ENCODE data around the gene IL17C. TPM values are rescaled to one million over a fixed set of nuclear protein-coding genes. Genes with fewer than 3 reads are reported as not detected.

The IL17C gene
- total RNA-seq, 1 donor from 2014 or later: not detected

DNA sequence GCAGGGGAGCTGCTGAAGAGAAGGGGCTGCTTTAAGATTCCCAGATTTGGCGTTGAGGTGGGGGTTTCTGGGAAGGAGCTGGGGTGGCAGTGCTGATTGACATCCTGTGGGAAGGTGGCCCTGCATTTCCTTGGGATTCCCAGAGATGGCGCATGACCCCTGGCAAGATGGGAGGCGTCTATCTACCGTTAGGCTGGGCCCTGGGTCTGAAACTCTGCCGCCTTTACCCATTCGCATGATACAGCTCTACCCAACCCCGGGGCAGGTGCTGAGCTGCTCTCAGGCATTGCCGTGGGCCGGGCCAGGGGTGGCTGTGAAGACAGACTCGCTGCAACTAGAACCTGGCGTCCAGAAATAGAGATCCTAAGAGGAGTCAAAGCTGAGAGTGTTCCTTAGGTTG lies 34.4 kb downstream of the IL17C start:
- Histone ChIP-seq H3K36me3 (peaks cover 7% of the 10 kb centered on the region), H3K4me1 (no peaks in the 10 kb centered on the region), H3K9me3 (no peaks in the 10 kb centered on the region), H3K4me3 (no peak overlapping the region), H3K27me3 (ENCODE audit: low read depth) (no peaks in the 10 kb centered on the region), H3K27ac (no peak overlapping the region)
- TF ChIP-seq, protein P1, sequence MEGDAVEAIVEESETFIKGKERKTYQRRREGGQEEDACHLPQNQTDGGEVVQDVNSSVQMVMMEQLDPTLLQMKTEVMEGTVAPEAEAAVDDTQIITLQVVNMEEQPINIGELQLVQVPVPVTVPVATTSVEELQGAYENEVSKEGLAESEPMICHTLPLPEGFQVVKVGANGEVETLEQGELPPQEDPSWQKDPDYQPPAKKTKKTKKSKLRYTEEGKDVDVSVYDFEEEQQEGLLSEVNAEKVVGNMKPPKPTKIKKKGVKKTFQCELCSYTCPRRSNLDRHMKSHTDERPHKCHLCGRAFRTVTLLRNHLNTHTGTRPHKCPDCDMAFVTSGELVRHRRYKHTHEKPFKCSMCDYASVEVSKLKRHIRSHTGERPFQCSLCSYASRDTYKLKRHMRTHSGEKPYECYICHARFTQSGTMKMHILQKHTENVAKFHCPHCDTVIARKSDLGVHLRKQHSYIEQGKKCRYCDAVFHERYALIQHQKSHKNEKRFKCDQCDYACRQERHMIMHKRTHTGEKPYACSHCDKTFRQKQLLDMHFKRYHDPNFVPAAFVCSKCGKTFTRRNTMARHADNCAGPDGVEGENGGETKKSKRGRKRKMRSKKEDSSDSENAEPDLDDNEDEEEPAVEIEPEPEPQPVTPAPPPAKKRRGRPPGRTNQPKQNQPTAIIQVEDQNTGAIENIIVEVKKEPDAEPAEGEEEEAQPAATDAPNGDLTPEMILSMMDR (IDR thresholded peaks at IDR 0.05): no peak
- ATAC-seq (peak in 1 of 2 donors; percentile 37), DNase-seq (peak; percentile 48)
- intact Hi-C loops (cut with DNase I): no loop called here

DNA sequence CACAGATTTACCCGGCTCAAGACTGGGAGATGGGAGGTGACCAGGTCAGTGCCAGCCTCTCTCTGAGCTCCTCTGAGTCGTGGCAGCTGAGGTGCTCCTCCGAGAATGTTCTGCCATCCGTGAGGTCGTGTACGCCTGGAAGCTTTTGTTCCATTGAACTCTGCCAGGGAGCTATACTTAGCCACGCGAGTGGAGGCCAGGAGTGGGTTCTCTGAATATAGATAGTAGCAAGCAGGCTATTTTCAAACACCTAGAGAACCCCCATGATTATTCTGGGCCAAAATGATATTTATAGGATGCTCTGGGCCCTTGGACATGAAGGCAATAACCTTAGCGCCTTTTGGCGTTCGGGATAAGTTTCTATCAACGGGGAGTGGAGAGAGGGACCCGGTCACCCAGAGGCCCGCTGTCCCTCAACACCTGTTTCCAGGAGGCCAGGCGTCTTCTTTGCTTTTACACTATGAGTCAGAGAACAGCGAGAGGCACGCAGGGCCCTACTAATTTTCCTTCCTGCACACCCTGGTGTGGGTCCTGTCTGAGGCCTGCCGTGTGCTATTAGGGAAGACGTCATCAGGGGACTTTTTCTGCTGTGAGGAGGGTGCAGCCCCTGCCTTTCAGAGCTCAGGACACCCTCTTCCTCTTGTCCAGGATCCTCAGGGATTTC lies 35.5 kb downstream of the IL17C start:
- ATAC-seq (no peak), DNase-seq (no peak)
- Histone ChIP-seq H3K9me3 (no peaks in the 10 kb centered on the region), H3K36me3 (peaks cover 11% of the 10 kb centered on the region), H3K27ac (no peak overlapping the region), H3K4me1 (no peaks in the 10 kb centered on the region), H3K4me3 (no peak overlapping the region), H3K27me3 (ENCODE audit: low read depth) (peaks cover 4% of the 10 kb centered on the region)
- TF ChIP-seq, protein P1 (IDR thresholded peaks at IDR 0.05): no peak
- intact Hi-C loops (cut with DNase I): no loop called here

DNA sequence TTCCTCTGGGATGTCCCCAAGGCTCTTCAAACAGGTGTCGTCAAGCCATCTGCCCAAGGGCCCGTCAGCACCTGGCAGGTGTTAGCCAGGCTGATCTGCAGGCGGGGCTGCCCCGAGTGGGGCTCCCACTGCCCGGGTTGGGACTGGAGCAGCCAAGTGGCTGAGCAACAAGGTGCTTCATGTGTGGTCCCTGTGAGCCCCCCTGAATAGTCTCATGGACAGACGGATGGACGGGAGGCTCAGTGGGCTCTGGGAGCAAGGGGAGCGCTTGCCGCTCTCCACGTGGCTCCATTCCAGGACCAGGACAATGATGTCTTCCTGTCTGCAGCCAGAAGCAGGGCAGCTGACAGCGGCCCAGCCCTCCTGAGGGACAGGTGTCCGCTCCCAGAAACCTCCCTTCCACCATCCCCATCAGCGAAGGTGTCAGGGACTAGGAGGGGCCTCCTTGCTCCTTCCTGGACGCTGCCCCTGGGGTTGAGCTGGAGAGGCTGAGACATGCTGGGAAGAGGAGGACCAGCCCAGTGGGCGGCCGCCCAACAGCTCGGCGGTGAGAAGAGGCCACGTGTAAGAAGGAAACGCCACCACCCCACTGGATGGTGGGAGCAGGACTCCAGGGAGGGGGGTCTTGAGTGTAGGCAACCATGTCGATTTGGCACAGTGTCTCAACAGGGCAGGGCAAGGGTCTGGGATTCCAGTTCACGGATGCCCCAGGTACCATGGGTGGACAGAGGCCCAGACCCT lies 38.3 kb downstream of the IL17C start:
- intact Hi-C loops (cut with DNase I): no loop called here
- ATAC-seq: no peak
- H3K4me3 ChIP-seq: no peak overlapping the region
- no peak overlapping the region for H3K27ac ChIP-seq
- TF ChIP-seq, protein P1 (IDR thresholded peaks at IDR 0.05): no peak
- H3K4me1 ChIP-seq: peaks cover 9% of the 10 kb centered on the region
- DNase-seq: no peak
- peaks cover 20% of the 10 kb centered on the region for H3K27me3 ChIP-seq (ENCODE audit: low read depth)
- peaks cover 17% of the 10 kb centered on the region for H3K36me3 ChIP-seq
- H3K9me3 ChIP-seq: no peaks in the 10 kb centered on the region

DNA sequence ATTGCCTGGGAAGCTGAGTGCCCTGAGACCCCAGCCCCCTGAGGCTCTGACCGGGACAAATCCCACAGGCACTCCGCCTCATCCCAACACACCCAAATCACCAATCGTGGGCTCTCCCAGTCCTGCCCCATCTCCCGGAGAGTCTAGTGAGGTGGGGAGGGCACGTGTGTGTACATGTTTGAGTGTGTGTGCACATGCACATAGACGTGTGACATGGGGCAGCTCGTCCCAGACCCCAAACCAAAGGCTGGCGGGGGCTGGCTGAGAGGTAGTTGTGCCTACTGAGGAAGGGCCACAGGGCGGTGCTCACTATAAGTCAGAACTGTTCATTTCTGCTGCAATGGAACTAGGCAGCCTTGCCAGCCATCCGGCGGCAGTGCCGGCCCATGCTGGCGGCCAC lies 39.3 kb downstream of the IL17C start:
- H3K9me3 ChIP-seq: no peaks in the 10 kb centered on the region
- H3K4me3 ChIP-seq: no peak overlapping the region
- TF ChIP-seq, protein P1 (IDR thresholded peaks at IDR 0.05): no peak
- H3K4me1 ChIP-seq: peaks cover 18% of the 10 kb centered on the region
- peaks cover 17% of the 10 kb centered on the region for H3K36me3 ChIP-seq
- DNase-seq (no peak), ATAC-seq (no peak)
- intact Hi-C loops (cut with DNase I): no loop called here
- H3K27ac ChIP-seq: no peak overlapping the region
- peaks cover 25% of the 10 kb centered on the region for H3K27me3 ChIP-seq (ENCODE audit: low read depth)

DNA sequence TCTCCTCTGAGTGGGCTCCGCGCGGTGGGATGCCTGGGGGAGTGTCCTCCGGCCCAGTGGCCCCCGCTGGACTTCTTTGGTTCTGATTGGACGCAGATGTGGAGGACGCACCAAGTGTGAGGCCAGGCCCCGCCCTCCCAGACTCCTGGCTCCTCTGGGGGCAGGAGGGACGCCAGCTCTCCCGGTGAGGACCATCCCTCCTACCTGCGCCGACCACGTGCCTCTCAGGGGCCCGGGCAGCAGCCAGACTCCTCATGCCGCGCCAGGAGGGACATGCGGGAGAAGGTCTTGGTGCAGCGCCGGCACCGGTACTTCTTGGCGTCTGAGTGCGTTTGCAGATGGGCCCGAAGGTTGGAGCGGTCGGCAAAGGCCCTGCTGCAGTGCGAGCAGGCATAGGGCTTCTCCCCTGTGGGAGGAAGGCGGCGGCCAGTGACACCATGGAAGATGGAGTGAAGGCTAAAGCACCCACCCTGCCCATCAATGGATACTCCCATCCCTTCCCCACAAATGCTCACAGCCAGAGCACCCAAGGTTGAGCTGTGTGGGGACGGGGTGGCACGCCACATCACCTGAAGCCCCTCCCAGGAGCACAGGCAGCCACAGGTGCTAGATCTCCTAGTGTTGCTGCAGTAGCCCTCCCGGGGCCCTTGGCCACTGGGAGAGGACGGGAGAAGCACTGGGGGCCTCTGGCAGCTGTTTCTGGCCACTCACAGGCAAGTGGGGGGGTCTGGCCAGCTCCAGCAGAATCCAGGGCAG lies 40.0 kb downstream of the IL17C start:
- H3K36me3 ChIP-seq: peaks cover 17% of the 10 kb centered on the region
- ATAC-seq (no peak), DNase-seq (peak; percentile 43)
- intact Hi-C loops (cut with DNase I): no loop called here
- H3K4me1 ChIP-seq: peaks cover 18% of the 10 kb centered on the region
- no peak overlapping the region for H3K4me3 ChIP-seq
- H3K27me3 ChIP-seq (ENCODE audit: low read depth): peaks cover 25% of the 10 kb centered on the region
- H3K27ac ChIP-seq: no peak overlapping the region
- TF ChIP-seq, protein P1 (IDR thresholded peaks at IDR 0.05): no peak
- H3K9me3 ChIP-seq: no peaks in the 10 kb centered on the region
